ENCODE measurements around the gene ZNF211. TPM values are rescaled to one million over a fixed set of nuclear protein-coding genes. Genes with fewer than 3 reads are reported as not detected.
A peak's percentile ranks its signal among the peaks of the same experiment; 100 is the strongest.

ZNF211 gene
- total RNA-seq (2022) (10.2 and 11.0 TPM in 2 replicates), Bru-seq, nascent RNA (percentile 69 among the genes with signal in this experiment), BruChase-seq, experiment 1, labeled RNA remaining after a 6-hour chase (percentile 57 among the genes with signal in this experiment), BruChase-seq, experiment 2, labeled RNA remaining after a 2-hour chase (percentile 62 among the genes with signal in this experiment)
- long read RNA-seq, partial matches to known transcripts = 4 of 12 reads
- long read RNA-seq, other reads (novel, unspliced or antisense) = 4 of 12 reads

DNA sequence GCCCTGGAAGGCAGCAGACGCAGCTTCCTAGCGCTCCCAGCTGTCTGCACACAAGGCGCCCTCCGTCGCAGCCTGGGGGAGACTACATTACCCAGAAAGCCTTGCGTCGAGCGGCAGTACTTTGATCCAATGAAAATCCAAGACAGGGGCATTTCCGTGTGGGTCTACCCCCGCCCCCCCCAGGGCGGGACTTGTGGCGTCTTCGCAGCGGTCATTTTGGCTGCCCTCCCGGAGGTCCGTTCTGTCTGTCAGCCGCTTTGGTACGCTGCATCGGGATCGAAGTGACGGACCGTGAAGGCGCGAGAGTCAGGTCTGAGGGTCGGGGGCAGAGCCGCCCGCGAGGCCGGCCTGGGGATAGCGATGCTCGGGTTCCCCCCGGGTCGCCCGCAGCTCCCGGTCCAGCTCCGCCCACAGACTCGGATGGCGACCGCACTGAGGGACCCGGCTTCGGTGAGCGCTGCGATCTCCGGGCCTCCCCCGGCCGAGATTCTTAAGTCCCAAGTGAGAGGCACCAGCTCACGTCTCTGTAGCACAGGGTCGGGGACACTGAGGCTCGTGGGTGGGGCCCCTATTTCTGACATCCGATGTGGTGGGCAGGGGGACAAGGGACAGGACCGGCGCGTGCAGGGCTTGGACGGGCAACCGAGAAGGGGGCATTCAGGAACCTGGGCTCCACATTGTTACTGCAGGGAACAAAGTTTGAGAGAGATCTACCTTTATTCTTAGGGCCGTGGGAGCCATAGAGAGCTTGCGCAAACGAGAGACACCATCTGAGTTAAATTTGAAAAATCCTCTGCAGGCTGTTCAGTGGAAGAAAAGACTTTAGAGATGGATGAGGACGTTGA lies at the start of gene ZNF211:
ZNF211 (plus strand) TSS at position 182 of the 845 bp plus-strand sequence; CDS start at position 361, 179 bp downstream.
- TF ChIP-seq, protein P1, sequence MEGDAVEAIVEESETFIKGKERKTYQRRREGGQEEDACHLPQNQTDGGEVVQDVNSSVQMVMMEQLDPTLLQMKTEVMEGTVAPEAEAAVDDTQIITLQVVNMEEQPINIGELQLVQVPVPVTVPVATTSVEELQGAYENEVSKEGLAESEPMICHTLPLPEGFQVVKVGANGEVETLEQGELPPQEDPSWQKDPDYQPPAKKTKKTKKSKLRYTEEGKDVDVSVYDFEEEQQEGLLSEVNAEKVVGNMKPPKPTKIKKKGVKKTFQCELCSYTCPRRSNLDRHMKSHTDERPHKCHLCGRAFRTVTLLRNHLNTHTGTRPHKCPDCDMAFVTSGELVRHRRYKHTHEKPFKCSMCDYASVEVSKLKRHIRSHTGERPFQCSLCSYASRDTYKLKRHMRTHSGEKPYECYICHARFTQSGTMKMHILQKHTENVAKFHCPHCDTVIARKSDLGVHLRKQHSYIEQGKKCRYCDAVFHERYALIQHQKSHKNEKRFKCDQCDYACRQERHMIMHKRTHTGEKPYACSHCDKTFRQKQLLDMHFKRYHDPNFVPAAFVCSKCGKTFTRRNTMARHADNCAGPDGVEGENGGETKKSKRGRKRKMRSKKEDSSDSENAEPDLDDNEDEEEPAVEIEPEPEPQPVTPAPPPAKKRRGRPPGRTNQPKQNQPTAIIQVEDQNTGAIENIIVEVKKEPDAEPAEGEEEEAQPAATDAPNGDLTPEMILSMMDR (IDR thresholded peaks at IDR 0.05; ENCODE audit: unreplicated experiment) = no peak
- peak within 1 kb of the TSS; percentile 83 for H3K4me3 Mint-ChIP-seq (ENCODE audit: low read depth, unreplicated experiment)
- H3K27ac Mint-ChIP-seq (ENCODE audit: unreplicated experiment) = peak within 1 kb of the TSS; percentile 40
- CTCF ChIA-PET = no interaction called here
- intact Hi-C loops (cut with micrococcal nuclease; ENCODE audit: unreplicated experiment) = loop anchor here (2.0 kb wide), 1 partner anchor 48 kb away; the partner anchor contains the start of gene ZNF551
- DNase-seq = peak; percentile 95
- H3K4me1 Mint-ChIP-seq (ENCODE audit: low read depth, unreplicated experiment) = peaks cover 21% of the 10 kb centered on the region
- H3K9me3 Mint-ChIP-seq (ENCODE audit: low read depth, unreplicated experiment) = peaks cover 13% of the 10 kb centered on the region
- no TSS peak for BruUV-seq (replicated peaks)
- H3K27me3 Mint-ChIP-seq (ENCODE audit: unreplicated experiment) = no peaks in the 10 kb centered on the region
- H3K36me3 Mint-ChIP-seq (ENCODE audit: insufficient read depth, unreplicated experiment) = peaks cover 26% of the 10 kb centered on the region

DNA sequence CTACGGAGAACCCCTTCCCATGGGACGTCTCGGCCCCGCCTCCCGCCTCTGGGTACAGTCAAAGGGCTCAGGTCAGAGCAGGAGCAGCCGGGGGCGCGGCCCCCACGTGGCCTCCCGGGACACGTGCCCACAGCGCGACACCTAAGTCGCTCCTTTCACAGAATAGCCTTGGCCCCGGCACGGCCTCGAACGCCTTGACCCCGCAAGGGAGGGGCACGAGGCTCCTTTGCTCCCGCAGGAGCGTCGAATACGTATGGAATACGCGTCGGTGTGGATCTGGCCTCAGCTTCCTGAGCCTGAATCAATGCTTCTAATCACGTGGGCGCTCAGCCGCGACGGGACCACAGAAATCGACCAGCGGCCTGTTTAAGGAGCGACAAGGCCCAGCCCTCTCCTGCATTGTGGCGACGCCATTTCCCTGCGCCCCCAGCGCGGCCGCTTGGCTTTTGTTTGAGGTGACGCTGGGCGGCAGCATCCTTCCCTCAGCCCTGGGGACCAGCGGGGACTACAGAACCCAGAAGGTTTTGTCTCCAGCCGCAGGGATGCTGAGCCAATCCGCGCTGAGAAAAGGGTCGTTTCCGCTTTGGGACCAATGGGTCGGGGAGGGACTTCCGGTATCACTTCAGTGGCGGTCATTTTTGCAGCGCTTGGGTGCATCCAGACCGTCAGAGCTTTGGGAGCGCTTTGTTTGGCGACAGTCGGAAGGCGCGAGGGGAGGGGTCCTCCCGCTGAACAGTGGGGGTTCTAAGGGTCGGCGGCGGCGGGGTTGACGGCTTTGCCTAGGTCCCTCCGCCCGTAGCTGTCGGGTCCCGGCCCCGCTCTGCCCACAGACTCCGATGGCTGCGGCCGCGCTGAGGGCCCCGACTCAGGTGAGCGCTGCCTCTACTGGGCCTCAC lies 49.2 kb upstream of the ZNF211 start, which contains the start of gene ZIK1:
ZIK1 (plus strand) TSS at position 625 of the 896 bp plus-strand sequence; CDS start at position 837, 212 bp downstream.
- H3K4me1 Mint-ChIP-seq (ENCODE audit: low read depth, unreplicated experiment) = no peaks in the 10 kb centered on the region
- intact Hi-C loops (cut with micrococcal nuclease; ENCODE audit: unreplicated experiment) = no loop called here
- H3K9me3 Mint-ChIP-seq (ENCODE audit: low read depth, unreplicated experiment) = peaks cover 22% of the 10 kb centered on the region
- no peak within 1 kb of the TSS for H3K27ac Mint-ChIP-seq (ENCODE audit: unreplicated experiment)
- TF ChIP-seq, protein P1 (IDR thresholded peaks at IDR 0.05; ENCODE audit: unreplicated experiment) = no peak
- DNase-seq = no peak
- H3K36me3 Mint-ChIP-seq (ENCODE audit: insufficient read depth, unreplicated experiment) = peaks cover 2% of the 10 kb centered on the region
- BruUV-seq (replicated peaks) = no TSS peak
- no peak within 1 kb of the TSS for H3K4me3 Mint-ChIP-seq (ENCODE audit: low read depth, unreplicated experiment)
- H3K27me3 Mint-ChIP-seq (ENCODE audit: unreplicated experiment) = no peaks in the 10 kb centered on the region
- CTCF ChIA-PET = no interaction called here

DNA sequence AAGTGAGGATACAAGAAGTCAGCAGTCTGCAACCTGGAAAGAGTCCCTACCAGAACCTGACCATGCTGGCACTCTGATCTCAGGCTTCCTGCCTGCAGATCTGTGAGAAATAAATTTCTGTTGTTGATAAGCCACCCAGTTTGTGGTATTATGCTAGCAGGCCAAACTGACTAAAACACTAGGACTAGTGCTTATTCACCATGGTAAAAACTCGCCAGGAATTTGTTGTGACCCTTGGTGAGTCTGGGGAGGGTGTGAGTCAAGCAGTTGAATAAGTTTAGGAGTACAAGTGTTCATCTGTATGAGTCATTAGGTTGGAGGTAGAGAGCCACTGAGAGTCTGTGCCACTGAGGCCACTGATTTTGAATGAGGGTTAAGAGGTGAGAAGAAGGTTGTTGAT lies 45.4 kb upstream of the ZNF211 start:
- Mint-ChIP-seq H3K4me1 (ENCODE audit: low read depth, unreplicated experiment) (no peaks in the 10 kb centered on the region), H3K27ac (ENCODE audit: unreplicated experiment) (no peak overlapping the region), H3K9me3 (ENCODE audit: low read depth, unreplicated experiment) (peaks cover 21% of the 10 kb centered on the region), H3K27me3 (ENCODE audit: unreplicated experiment) (no peaks in the 10 kb centered on the region), H3K4me3 (ENCODE audit: low read depth, unreplicated experiment) (no peak overlapping the region), H3K36me3 (ENCODE audit: insufficient read depth, unreplicated experiment) (no peaks in the 10 kb centered on the region)
- intact Hi-C loops (cut with micrococcal nuclease; ENCODE audit: unreplicated experiment) = no loop called here
- TF ChIP-seq, protein P1 (IDR thresholded peaks at IDR 0.05; ENCODE audit: unreplicated experiment) = no peak
- BruUV-seq (replicated peaks) = no TSS peak
- CTCF ChIA-PET = no interaction called here
- DNase-seq = no peak

DNA sequence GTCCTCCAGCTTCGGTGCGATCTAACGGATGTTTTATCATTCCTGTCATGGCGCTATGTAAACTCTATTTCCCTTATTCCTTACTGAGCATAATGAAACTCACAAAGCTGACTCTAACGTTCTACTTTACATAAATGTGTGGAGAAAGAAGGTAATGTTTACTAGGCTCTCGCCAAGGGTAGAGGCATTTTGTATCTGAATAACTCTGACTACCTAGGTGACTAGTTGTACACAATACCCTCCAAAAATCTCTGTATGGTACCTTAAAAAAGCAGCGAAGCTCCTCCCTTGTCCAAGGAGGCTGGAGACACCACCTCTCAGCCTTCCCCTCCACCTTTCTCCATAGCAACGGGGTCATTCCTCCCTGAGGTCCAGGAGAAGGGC lies 33.6 kb upstream of the ZNF211 start:
- peaks cover 12% of the 10 kb centered on the region for H3K4me1 Mint-ChIP-seq (ENCODE audit: low read depth, unreplicated experiment)
- DNase-seq = no peak
- TF ChIP-seq, protein P1 (IDR thresholded peaks at IDR 0.05; ENCODE audit: unreplicated experiment) = no peak
- peak overlapping the region; percentile 80 for H3K4me3 Mint-ChIP-seq (ENCODE audit: low read depth, unreplicated experiment)
- intact Hi-C loops (cut with micrococcal nuclease; ENCODE audit: unreplicated experiment) = no loop called here
- H3K27ac Mint-ChIP-seq (ENCODE audit: unreplicated experiment) = peak overlapping the region; percentile 46
- CTCF ChIA-PET = interaction anchor here (0.7 kb wide), 1 partner anchor 19 kb away, joined by 4 read pairs; no protein-coding TSS in a partner anchor
- H3K27me3 Mint-ChIP-seq (ENCODE audit: unreplicated experiment) = no peaks in the 10 kb centered on the region
- H3K36me3 Mint-ChIP-seq (ENCODE audit: insufficient read depth, unreplicated experiment) = peaks cover 13% of the 10 kb centered on the region
- H3K9me3 Mint-ChIP-seq (ENCODE audit: low read depth, unreplicated experiment) = peaks cover 30% of the 10 kb centered on the region
- BruUV-seq (replicated peaks) = no TSS peak

Measured in Calu3 (cell line).